KBM-7 (cell line): Measurements from ENCODE around the gene NTRK3.
"Not testable (repeated sequence)": the region's sequence is repeated elsewhere in the genome, so short reads cannot be mapped to it uniquely, and the experiment has no call there.

ENCODE experiments used
- DNase-seq: peaks from one replicate; pipeline ENCODE4 v3.0.0-alpha.2; 2015
- in situ Hi-C: fragments of 300-500 bp; cut with MboI; formaldehyde crosslinking; loops from 2 replicates; pipeline ENCODE4 v1.14.3; 2020; ENCODE audit warnings: low sequenced_read_pairs, low pct_unique_long_range_greater_than_20kb, mixed read lengths

The NTRK3 gene

DNA sequence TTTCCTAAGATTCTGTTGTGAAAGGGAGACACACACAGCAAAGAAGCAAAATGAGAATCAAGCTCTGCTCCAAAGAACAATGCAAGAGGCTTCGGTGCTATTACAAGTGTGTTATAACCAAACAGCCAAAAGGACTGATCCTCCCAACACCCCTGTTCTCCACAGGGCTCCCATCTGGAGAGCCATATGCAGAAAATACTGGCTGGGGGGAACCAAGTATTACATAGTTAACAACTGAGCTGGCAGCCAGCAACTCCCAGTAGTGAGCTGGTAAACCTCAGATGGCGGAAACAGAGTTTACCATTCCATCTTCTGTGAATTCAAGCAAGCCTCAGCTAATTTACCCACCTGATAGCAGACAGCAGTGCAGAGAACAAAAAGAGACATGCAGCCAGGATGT lies 156.4 kb downstream of the NTRK3 start:
- DNase-seq, result no peak
- in situ Hi-C loops, result no loop called here

DNA sequence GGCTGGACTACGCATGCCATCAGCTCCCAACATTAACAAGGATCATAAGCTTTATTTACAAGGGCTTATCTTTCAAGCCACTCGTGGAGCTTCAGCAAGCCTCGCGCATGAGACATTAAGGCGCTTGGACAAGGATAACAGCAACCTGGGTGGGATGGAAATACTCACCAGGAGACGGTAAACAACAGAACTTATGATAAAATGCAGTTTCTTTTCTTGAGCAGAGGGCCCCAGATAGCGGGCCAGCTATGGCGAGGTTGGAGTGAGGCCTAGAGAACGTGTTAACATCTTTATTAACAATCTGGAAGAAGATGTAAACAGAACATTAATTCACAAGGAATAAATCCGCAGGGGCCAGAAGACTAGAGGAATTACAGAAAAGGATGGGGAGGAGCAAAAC lies 158.2 kb downstream of the NTRK3 start:
- no peak for DNase-seq
- in situ Hi-C loops, result no loop called here

DNA sequence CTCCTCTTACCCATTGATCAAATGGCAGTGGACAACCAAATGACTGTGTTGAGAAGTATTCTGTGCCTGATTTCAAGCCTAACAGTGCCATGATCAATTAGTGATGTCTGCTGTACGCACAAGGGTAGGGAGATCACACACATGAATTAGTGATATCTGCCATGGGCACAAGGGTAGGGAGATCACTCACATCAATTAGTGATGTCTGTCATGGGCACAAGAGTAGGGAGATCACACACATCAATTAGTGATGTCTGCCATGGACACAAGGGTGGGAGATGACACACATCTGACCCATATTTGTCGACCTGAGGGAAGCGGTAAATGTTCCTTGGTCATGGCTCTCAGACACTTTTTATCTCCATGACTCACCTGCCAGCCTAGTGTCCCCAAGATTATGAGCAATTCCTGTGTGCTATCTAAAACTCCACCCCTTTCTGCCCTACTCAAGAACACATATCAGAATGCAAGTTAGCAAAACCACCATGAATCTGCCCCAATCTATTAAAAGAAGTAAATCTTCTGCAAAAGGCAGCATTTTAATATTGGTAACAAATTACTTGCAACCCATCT lies 165.0 kb downstream of the NTRK3 start:
- no peak for DNase-seq
- in situ Hi-C loops, result no loop called here

DNA sequence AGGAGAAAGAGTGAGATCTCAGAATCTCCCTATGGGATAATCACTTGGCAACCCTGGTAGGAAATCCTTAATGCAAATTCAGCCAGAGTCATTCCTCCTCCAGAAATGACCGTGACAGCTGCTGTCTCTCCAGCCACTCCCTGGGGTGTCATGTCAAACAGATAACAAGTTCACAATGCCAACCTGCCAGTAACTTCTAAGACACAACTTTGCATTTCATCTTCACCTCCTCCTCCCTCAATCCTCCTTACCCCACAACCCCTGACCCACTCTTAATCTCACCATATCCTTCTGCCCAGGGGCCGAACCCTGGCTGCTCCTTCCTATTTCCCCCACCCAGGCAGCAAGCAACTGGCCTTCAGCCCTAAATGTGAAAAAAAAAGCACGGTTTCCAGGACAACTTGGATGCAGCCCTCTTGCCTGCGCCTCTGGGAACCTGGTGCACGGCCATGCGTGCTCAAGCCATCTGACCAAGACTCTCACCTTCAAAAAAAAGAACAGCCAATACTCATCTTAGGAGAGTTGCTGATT lies 166.0 kb downstream of the NTRK3 start:
- DNase-seq, result no peak
- in situ Hi-C loops, result no loop called here

DNA sequence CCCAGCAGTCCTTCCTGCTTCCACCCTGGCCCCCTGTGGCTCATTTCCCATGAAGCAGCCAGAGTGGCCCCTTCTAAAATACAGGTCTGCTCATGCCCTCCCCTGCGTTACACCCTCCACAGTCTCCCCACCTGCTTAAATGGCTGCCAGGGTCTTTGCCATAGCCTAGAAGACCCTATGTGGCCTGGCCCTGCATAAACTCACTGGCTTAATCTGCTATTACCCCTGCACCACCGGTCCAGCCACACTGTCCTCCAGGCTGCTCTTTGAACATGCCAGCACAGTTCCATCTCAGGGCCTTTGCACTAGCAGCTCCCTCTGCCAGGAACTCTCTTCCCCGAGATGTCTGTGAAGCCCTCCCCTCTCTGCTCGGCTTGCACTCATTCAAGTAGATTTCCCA lies 166.8 kb downstream of the NTRK3 start:
- DNase-seq, result no peak
- in situ Hi-C loops, result no loop called here

DNA sequence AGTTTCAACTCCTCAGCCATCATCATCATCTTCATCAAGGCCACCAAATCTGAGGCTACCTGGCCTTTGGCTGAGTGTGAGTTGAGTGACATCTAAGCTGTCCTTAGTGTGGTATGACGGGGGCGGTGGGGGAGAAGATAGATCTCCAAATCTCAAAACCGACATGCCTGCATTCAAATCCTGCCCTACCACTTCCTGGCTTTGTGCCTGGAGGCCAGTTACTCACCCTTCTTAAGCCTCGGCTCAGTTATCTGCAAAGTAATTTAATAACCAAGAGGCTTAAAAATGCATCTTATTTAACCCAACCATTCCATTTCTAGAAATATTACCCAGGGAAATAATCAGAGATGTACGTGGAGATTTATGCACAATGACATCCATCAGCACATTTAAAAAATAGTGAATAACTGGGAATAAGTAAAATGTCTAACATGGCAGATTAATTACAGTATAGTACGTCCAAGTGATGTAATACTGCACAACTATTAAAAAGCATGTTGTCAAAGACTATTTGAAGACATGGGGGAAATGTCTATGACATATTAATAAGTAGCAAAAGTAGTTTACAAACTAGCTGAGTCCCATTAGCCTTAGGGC lies 167.4 kb downstream of the NTRK3 start:
- in situ Hi-C loops, result no loop called here
- DNase-seq, result no peak

DNA sequence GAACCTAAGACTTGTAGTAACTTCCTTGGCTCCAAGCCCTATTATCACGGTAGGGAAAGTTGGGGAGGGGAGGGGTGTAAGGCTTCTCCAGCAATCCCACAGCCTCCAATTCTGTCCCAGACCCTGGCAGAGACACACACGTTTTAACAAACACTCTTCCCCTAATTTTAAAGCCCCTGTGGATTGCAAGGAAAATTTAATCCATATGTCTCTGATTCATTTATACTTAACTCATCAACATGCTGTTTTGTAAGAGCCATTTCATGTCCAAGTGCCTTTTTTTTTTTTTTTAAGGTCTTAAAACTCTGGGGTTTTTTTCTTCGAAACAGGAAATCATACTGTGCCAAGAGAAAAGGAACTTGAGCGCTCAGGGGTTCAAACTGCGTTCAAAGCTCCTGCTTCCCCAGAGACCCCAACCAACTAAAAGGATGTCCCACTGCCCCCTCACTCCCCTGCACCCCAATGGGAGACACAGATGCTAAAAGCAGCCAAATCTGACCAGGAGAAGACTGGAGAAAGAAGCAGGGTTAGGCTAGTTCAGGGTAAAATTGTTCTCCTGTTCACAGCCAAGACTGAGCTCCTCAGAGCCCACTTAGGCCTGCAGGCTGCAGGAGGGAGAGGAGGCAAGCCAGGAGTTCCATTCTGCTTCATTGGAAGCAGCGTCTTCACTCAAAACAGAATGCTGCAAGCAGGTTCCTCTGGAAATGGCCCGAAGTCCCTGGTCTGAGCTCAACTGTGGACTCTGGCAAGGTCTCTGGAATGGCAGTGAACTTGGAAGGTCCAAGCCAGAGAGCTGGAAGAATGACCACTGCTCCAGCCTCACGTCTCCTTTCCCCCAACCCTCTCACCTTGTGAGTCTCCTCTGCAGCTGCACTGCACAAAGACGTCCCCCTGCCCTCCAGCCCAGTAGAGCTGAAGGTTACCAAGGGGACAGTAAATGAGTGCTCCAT lies 172.5 kb downstream of the NTRK3 start:
- DNase-seq, result no peak
- in situ Hi-C loops, result no loop called here

DNA sequence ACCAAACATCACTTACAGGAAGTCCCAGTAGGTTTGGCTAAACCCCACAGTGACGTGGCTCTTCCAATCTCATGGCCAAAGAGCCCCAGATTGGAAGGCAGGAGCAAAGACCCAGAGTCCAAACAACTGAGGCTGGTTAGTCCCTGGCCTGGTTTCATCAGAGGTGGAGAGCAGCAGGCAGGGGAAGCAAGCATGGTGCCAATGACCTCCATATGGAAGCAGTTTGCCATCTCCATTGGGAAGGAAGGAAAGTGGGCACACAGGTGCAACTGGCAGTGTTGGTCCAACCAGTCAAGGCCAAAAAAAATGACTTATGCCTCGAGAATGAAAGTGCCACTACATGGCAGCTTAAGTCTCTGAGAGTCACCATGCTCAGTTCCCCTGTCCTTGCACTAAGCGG lies 175.9 kb downstream of the NTRK3 start:
- in situ Hi-C loops, result no loop called here
- no peak for DNase-seq

DNA sequence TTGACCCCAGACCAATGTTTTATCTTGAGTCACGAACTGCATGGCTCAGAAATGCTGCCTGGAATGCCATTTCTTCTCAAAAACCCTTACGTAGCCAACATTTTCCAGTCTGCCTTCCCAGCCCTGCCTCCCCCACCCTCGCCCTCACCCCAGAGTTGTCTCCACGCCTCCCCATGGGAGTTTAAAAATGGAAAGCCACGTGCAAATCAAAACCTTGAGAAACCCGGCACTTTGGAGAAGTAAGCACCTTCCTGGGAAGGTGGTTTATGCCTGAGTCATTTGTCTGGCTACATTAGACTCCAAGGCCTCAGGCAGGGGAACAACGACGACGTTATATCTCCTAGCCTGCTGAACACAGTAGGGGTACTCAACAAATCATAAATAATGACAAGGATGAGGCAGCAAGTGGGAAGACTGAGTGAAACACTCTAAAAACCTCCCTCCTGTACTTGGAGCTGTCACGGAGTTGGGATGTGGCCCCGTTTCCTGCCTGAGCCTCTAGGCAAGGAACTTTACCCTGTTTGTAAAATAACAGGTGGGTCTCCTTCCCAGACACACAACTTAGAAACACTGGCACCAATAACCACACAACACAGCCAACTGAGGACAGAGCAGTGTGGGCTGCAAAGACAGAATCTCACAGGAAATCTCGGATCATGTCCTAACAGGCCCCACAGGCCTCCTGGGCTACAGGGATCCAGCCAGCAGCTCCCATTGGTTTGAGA lies 179.1 kb downstream of the NTRK3 start:
- in situ Hi-C loops, result no loop called here
- DNase-seq, result no peak

DNA sequence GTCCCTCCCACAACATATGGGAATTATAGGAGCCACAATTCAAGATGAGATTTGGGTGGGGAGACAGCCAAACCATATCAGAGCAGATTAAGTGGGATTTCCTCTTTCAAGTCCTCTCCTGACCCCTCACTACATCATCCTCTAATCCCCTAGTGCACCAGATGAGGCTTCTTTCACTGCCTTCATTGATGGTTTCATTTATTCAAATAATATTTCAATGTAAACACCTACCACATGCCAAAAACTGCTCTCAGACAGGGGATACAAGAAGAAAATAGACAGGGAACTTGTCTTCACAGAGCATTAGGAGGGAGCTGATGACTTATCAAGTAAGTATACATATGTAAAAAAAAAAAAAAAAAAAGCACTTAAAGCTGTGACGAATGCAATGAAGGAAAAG lies 180.2 kb downstream of the NTRK3 start:
- in situ Hi-C loops, result no loop called here
- no peak for DNase-seq

DNA sequence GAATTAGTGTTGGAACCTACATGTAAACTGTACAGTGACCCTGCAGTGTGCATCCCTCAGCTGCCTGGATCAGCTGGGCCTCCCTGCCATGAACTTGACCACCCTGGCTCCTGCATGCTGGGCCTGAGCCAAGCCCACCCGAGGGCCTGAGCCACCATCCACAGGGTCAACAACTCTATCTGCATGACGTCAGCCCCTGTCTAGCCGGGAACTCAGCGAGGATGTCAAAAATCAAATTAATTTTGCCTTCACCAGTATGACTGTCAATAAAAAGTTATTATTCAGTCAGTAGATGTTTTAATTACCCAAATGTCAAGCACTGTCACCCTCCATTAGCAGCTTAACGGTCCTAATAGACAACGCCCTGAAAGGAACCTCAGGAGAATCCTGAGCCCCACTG lies 181.4 kb downstream of the NTRK3 start:
- in situ Hi-C loops, result no loop called here
- DNase-seq, result no peak

DNA sequence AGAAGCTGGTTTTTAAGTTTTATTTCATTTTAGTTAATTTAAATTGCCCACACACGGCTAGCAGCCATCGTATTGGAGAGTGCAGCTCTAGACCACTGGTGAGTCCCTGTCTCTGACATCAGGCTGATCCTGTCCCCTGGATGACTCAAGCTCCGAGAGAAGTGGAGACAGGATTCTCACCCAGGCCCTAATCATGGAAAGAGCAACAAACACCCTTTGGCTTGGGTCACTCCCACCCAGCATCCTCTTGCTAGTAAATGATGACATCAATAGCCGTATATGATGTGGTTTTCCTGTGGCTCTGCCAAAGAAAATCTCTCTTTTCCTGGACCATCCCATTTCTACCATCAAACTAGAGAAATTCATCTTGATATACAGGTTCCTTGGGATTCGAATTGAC lies 182.2 kb downstream of the NTRK3 start:
- no peak for DNase-seq
- in situ Hi-C loops, result no loop called here

DNA sequence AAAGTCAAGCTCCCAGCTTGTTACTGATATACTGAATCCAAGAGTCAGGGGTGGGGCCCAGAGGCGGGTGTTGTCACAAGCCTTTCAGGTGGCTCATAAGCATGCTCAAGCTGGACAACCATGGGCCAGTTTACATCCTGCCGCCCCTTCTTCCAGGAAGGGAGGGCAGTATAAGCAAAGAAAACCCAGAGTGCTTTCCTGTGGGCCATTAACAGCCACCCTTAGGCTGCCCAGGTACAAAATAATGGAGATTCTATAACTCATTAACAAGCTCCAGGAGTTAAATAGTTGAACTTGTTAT lies 183.2 kb downstream of the NTRK3 start:
- no peak for DNase-seq
- in situ Hi-C loops, result no loop called here

DNA sequence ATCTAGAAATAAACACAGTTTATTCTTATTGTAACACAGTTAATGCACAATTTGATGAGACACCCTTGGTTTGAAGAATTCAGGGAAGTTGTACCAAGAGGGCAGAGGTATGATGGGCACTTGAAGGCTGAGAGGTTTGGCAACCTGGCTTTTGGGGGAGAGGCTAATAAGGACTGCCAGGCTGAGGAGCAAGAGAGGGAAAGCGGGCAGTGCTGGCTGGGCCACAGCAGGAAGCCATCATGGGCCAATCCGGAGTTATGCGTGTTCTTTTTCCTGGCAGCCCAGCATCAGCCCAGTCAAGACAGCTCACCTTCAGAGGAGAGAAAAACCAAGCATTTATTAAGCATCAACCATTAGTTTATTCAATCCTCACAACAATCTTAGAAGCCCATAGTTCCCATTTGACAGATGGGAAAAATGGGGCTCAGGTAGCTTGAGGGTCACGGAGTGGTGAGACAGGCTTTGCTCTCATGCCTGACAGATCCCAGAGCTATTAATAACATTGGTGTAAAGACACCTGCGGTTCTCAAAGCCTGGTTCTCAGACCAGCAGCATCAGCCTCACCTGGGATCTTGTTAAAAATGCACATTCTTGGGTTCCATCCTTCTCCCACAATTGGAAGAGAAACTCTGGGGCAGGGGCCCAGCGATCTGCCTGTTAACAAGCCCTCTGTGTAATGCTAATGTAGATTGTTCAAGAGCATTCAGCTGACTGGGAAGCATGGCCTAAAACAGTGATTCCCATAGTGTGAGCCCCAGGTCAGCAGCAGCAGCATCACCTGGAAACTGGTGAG lies 183.7 kb downstream of the NTRK3 start:
- DNase-seq, result no peak
- in situ Hi-C loops, result no loop called here

DNA sequence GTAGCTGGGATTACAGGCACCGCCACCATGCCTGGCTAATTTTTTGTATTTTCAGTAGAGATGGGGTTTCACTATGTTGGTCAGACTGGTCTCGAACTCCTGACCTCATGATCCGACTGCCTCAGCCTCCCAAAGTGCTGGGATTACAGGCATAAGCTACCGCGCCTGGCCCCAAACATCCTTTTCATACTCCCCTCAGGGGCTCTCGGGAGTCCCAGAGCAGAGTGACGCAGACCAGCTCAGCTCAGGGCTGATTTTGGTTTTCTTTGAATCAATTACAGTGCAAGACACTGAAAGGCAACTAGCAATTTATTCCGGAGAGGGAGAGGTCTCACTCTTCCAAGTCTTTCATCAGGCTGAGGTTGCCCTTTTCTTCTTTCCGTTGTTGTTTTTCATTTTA lies 184.4 kb downstream of the NTRK3 start:
- in situ Hi-C loops, DNase-seq: not testable (repeated sequence)

DNA sequence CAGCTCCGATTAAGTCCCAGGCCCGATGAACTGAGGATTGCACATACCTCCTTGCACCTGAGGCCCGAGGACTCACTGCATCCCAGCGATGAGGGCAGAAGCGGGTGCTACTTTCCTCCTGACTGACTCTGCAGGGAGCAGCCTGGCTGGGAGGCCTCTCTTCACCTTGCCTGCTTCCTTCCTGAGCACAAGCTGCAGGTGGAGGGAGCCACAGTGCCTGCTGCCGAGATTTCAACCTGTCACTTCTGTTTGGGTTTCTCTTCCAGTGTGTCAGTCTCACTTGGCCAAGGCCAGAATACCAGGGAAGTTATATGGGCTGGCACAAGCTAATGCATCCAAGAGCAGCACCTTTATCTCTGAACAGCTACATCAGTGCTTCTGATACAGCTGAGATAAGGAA lies 185.4 kb downstream of the NTRK3 start:
- no peak for DNase-seq
- in situ Hi-C loops, result no loop called here

DNA sequence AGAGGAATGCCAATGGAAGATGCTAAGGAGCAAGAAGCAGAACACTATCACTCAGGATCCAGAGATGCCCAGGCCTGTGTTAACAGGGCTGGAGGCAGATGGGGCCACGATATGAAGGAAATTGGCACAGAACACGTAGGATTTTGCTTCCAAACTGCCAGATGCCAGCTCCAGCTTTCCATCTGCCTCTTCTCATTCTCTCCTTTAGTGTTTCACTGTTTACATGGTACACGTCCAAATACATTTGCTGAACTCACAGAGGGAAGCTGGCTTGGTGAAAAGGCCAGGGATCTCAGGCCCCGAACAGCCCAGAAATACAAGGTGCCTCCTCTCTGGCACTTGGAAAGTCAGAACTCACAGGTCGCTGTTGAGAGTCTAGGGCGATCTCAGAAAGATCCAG lies 187.0 kb downstream of the NTRK3 start:
- DNase-seq, result no peak
- in situ Hi-C loops, result no loop called here

DNA sequence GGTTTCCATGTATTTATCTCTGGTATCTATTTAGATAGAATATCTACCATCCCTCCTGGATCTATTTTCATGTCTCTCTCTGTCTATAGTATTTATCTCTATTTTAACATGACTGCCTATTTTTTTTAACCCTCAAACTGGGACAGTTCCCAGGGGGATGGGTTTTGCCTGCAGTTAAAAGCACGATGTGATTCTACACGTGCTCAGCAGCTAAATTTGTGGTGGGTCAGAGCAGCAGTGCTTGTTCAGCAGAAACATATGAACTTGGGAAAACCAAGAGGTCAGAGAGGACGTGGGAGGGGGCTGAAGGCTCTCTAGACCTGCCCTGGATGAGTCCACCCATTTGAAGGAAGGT lies 189.2 kb downstream of the NTRK3 start:
- in situ Hi-C loops, result no loop called here
- no peak for DNase-seq

DNA sequence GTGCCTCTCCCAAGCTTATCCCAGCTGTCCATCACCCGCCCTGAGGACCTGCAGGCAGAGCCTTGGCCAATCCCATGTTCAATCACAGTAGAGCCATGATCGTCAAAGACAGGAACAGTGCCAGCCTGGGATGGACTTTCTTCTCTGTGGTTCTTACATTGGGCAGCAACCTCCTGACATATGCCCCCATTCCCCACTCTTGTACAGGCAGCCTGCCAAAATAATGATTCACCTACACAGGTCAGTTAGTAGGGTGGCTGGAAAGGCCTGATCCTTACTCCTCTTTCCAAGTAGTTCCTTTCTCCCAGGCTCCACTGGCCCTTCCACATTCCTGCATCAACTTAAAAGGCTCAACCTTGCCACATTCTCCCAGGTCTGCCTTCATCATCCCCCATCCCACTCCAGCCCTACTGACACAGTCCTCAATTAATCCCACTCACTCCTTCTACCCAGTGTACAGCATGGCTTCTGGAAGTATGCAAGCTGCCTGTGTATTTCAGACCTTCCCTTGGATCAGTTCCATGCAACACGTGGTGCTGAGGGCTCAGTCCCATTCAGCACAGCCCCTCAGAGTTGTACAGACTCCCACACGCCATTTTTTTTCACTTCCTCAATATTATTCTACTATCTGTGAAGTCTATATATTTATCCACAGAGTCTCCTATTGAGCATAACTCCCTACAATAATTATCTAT lies 189.8 kb downstream of the NTRK3 start:
- in situ Hi-C loops, result no loop called here

More for the DNA sequence above, 189.8 kb downstream of the NTRK3 start:
- no peak for DNase-seq
